Measurements from ENCODE around the gene TTC9C.
"Not testable (repeated sequence)": the region's sequence is repeated elsewhere in the genome, so short reads cannot be mapped to it uniquely, and the experiment has no call there.

Gene TTC9C

GRCh38 chr11:62728171-62728988 is at the start of gene TTC9C:
Gene TTC9C (plus strand): TSS chr11:62728486. CDS start chr11:62728849, 363 bp downstream.
- DNase-seq (ENCODE audit: low read depth, low spot score): peak; percentile 66

- peak; percentile 64 for DNase-seq (ENCODE audit: low read depth, low spot score)
These were observed 49.3 kb upstream of the TTC9C start, which contains the start of gene UBXN1 for GRCh38 chr11:62678770-62679696. Gene UBXN1 (minus strand): TSS chr11:62679073. CDS start chr11:62678923, 150 bp downstream.

- no peak for DNase-seq (ENCODE audit: low read depth, low spot score)
These were observed 47.5 kb upstream of the TTC9C start for GRCh38 chr11:62680825-62681240.

- no peak for DNase-seq (ENCODE audit: low read depth, low spot score)
These were observed 45.8 kb upstream of the TTC9C start for GRCh38 chr11:62682518-62682917.

GRCh38 chr11:62687508-62688396 is 40.5 kb upstream of the TTC9C start:
- no peak for DNase-seq (ENCODE audit: low read depth, low spot score)

- no peak for DNase-seq (ENCODE audit: low read depth, low spot score)
These were observed 39.8 kb upstream of the TTC9C start for GRCh38 chr11:62688491-62688890.

- no peak for DNase-seq (ENCODE audit: low read depth, low spot score)
These were observed 38.7 kb upstream of the TTC9C start, which contains the start of gene LRRN4CL for GRCh38 chr11:62689421-62690183. Gene LRRN4CL (minus strand): TSS chr11:62689530. CDS start chr11:62688508, 1,022 bp downstream.

- DNase-seq (ENCODE audit: low read depth, low spot score): not testable (repeated sequence)
These were observed 34.7 kb upstream of the TTC9C start for GRCh38 chr11:62693624-62694023.

- DNase-seq (ENCODE audit: low read depth, low spot score): peak; percentile 54
These were observed 33.7 kb upstream of the TTC9C start for GRCh38 chr11:62694455-62695167.

- DNase-seq (ENCODE audit: low read depth, low spot score): no peak
These were observed 26.0 kb upstream of the TTC9C start for GRCh38 chr11:62702246-62702645.

- not testable (repeated sequence) for DNase-seq (ENCODE audit: low read depth, low spot score)
These were observed 24.4 kb upstream of the TTC9C start for GRCh38 chr11:62703921-62704320.

GRCh38 chr11:62705413-62705812 is 22.9 kb upstream of the TTC9C start:
- no peak for DNase-seq (ENCODE audit: low read depth, low spot score)

- DNase-seq (ENCODE audit: low read depth, low spot score): peak; percentile 83
These were observed 22.1 kb upstream of the TTC9C start for GRCh38 chr11:62705880-62706849.

GRCh38 chr11:62706850-62707247 is 21.4 kb upstream of the TTC9C start:
- no peak for DNase-seq (ENCODE audit: low read depth, low spot score)

GRCh38 chr11:62707277-62707861 is 20.9 kb upstream of the TTC9C start, which contains the start of the genes BSCL2 and GNG3:
Gene BSCL2 (minus strand): TSS chr11:62707424. CDS start chr11:62707195, 229 bp downstream.
Gene GNG3 (plus strand): TSS chr11:62707676. CDS start chr11:62708296, 620 bp downstream.
- no peak for DNase-seq (ENCODE audit: low read depth, low spot score)

- no peak for DNase-seq (ENCODE audit: low read depth, low spot score)
These were observed 19.9 kb upstream of the TTC9C start for GRCh38 chr11:62708392-62708791.

GRCh38 chr11:62708793-62709192 is 19.5 kb upstream of the TTC9C start:
- DNase-seq (ENCODE audit: low read depth, low spot score): no peak
